Measurements from ENCODE around the gene ADARB2.

GRCh38 chr10:1516492-1517165 lies 220.7 kb downstream of the ADARB2 start:
- TF ChIP-seq CTCF (conservative IDR thresholded peaks at IDR 0.05 in 1 of 2, IDR thresholded peaks at IDR 0.05 in 1 of 2; ENCODE audit: low read depth in 1 of 2, low read length in 2 of 2) (no peak), EZH2 (IDR thresholded peaks at IDR 0.05; ENCODE audit: low read length, missing control alignments) (no peak)
